Spinal cord (tissue), 10 donors: ENCODE data around the gene PACSIN2. TPM values are rescaled to one million over a fixed set of nuclear protein-coding genes. Genes with fewer than 3 reads are reported as not detected.

Experiments used
- DNase-seq, 6 donors: peaks; one replicate each; pipeline versions ENCODE4 v3.0.0 to v3.0.0-alpha.2; 2013 to 2015; ENCODE audit warnings: low spot score in 6 of 6, low read depth in 4 of 6
- H3K27ac ChIP-seq: one replicate; pipeline ENCODE4 v1.5.1; 2013; ENCODE audit warnings: low read depth, low read length, control low read depth
- H3K27me3 ChIP-seq: one replicate; pipeline ENCODE4 v1.6.1; 2013; ENCODE audit warnings: low read length; ENCODE audit not compliant: control insufficient read depth, insufficient read depth
- H3K36me3 ChIP-seq: one replicate; pipeline ENCODE4 v1.6.1; 2013; ENCODE audit warnings: low read length; ENCODE audit not compliant: control insufficient read depth, insufficient read depth
- H3K4me1 ChIP-seq: one replicate; pipeline ENCODE4 v1.6.1; 2013; ENCODE audit warnings: low read length; ENCODE audit not compliant: control insufficient read depth, insufficient read depth
- H3K4me3 ChIP-seq: one replicate; pipeline ENCODE4 v1.5.1; 2013; ENCODE audit warnings: low read depth, low read length, control low read depth
- H3K9me3 ChIP-seq: one replicate; pipeline ENCODE4 v1.6.1; 2013; ENCODE audit warnings: low read length; ENCODE audit not compliant: control insufficient read depth, insufficient read depth
- whole genome bisulfite sequencing: methylation state at CpG from one replicate; pipeline ENCODE4 v1.1.5; 2013; ENCODE audit warnings: missing lambda C conversion rate; ENCODE audit not compliant: insufficient coverage; 5-methylcytosine and 5-hydroxymethylcytosine counted together
- polyA plus RNA-seq, 2 donors: library from polyadenylated mRNA; unstranded; fragments of 120-200 nt; gene quantifications; one replicate each; pipeline ENCODE4 v1.2.1, GENCODE V29; 2013; ENCODE audit not compliant: insufficient read length in 2 of 2
- total RNA-seq, 2 donors: library from RNA; depleted of rRNA in 1 of 2; stranded (reverse); fragments of 120-200 nt in 1 of 2; fragments of >200 nt in 1 of 2; gene quantifications; one replicate each; pipeline versions ENCODE4 v1.2.3 to v1.2.4, GENCODE V29; 2013 to 2014
- donor health status: healthy.

PACSIN2 gene
- total and polyA plus RNA-seq, 4 donors = 36.3 to 54.2 (median 45.9) TPM

GRCh38 chr22:42884616-42885375 lies 130.2 kb downstream of the PACSIN2 start:
- Histone ChIP-seq H3K9me3 (no peaks in the 10 kb centered on the region), H3K4me1 (peaks cover 2% of the 10 kb centered on the region), H3K27me3 (no peaks in the 10 kb centered on the region), H3K4me3 (no peak overlapping the region), H3K36me3 (peaks cover 85% of the 10 kb centered on the region), H3K27ac (no peak overlapping the region)
- DNase-seq = no peak
- 93% methylated on average over 3 of the region's 7 CpGs for WGBS

- no peak overlapping the region for H3K4me3 ChIP-seq
- H3K27ac ChIP-seq = no peak overlapping the region
- peaks cover 86% of the 10 kb centered on the region for H3K36me3 ChIP-seq
- no peaks in the 10 kb centered on the region for H3K27me3 ChIP-seq
- DNase-seq = no peak
- WGBS = 94% methylated on average over 8 of the region's 9 CpGs
- no peaks in the 10 kb centered on the region for H3K4me1 ChIP-seq
- H3K9me3 ChIP-seq = no peaks in the 10 kb centered on the region
Measured at GRCh38 chr22:42883970-42884369, 131.0 kb downstream of the PACSIN2 start.

- Histone ChIP-seq H3K27me3 (no peaks in the 10 kb centered on the region), H3K36me3 (peaks cover 91% of the 10 kb centered on the region), H3K4me3 (no peak overlapping the region), H3K27ac (no peak overlapping the region), H3K9me3 (no peaks in the 10 kb centered on the region), H3K4me1 (no peaks in the 10 kb centered on the region)
- no peak for DNase-seq
- WGBS = 83% methylated on average over 7 of the region's 8 CpGs
Measured at GRCh38 chr22:42883121-42883520, 131.8 kb downstream of the PACSIN2 start.

- whole genome bisulfite sequencing = 84% methylated on average over 10 of the region's 10 CpGs
- no peak overlapping the region for H3K4me3 ChIP-seq
- H3K9me3 ChIP-seq = no peaks in the 10 kb centered on the region
- no peaks in the 10 kb centered on the region for H3K4me1 ChIP-seq
- DNase-seq = no peak
- no peaks in the 10 kb centered on the region for H3K27me3 ChIP-seq
- H3K36me3 ChIP-seq = peaks cover 91% of the 10 kb centered on the region
- no peak overlapping the region for H3K27ac ChIP-seq
Measured at GRCh38 chr22:42881982-42882656, 132.8 kb downstream of the PACSIN2 start.

- H3K27ac ChIP-seq = no peak overlapping the region
- H3K27me3 ChIP-seq = no peaks in the 10 kb centered on the region
- no peaks in the 10 kb centered on the region for H3K9me3 ChIP-seq
- no peak overlapping the region for H3K4me3 ChIP-seq
- H3K4me1 ChIP-seq = no peaks in the 10 kb centered on the region
- 94% methylated on average over 11 of the region's 12 CpGs for WGBS
- DNase-seq = no peak
- peaks cover 93% of the 10 kb centered on the region for H3K36me3 ChIP-seq
Measured at GRCh38 chr22:42881298-42881697, 133.7 kb downstream of the PACSIN2 start.

- Histone ChIP-seq H3K36me3 (peaks cover 95% of the 10 kb centered on the region), H3K27ac (no peak overlapping the region)
Measured at GRCh38 chr22:42880815-42881214, 134.1 kb downstream of the PACSIN2 start.

GRCh38 chr22:42879371-42880021 lies 135.5 kb downstream of the PACSIN2 start:
- Histone ChIP-seq H3K9me3 (no peaks in the 10 kb centered on the region), H3K36me3 (peaks cover 93% of the 10 kb centered on the region), H3K4me3 (no peak overlapping the region), H3K4me1 (no peaks in the 10 kb centered on the region), H3K27me3 (no peaks in the 10 kb centered on the region), H3K27ac (no peak overlapping the region)
- DNase-seq = no peak
- 87% methylated on average over 13 of the region's 14 CpGs for WGBS

More at GRCh38 chr22:42880815-42881214, 134.1 kb downstream of the PACSIN2 start:
- H3K27me3 ChIP-seq = no peaks in the 10 kb centered on the region
- H3K9me3 ChIP-seq = no peaks in the 10 kb centered on the region
- WGBS = 73% methylated on average over 8 of the region's 8 CpGs
- no peaks in the 10 kb centered on the region for H3K4me1 ChIP-seq
- no peak for DNase-seq
- no peak overlapping the region for H3K4me3 ChIP-seq

- DNase-seq = no peak
- Histone ChIP-seq H3K4me1 (no peaks in the 10 kb centered on the region), H3K9me3 (no peaks in the 10 kb centered on the region), H3K27ac (no peak overlapping the region), H3K36me3 (peaks cover 93% of the 10 kb centered on the region), H3K27me3 (no peaks in the 10 kb centered on the region), H3K4me3 (no peak overlapping the region)
- 98% methylated on average over 22 of the region's 22 CpGs for WGBS
Measured at GRCh38 chr22:42878561-42879305, 136.2 kb downstream of the PACSIN2 start.

- no peaks in the 10 kb centered on the region for H3K9me3 ChIP-seq
- H3K4me1 ChIP-seq = no peaks in the 10 kb centered on the region
- no peaks in the 10 kb centered on the region for H3K27me3 ChIP-seq
- peaks cover 91% of the 10 kb centered on the region for H3K36me3 ChIP-seq
- 95% methylated on average over 11 of the region's 12 CpGs for WGBS
- H3K27ac ChIP-seq = no peak overlapping the region
- DNase-seq = no peak
- H3K4me3 ChIP-seq = no peak overlapping the region
Measured at GRCh38 chr22:42877597-42878340, 137.2 kb downstream of the PACSIN2 start.
